IMR-90 (cell line): Measurements from ENCODE around the gene KIF15. TPM values are rescaled to one million over a fixed set of nuclear protein-coding genes. Genes with fewer than 3 reads are reported as not detected.

Experiments
- ATAC-seq: fragments of 200-7000 bp; cut with Tn5 transposase; 2 replicates; pipeline ENCODE4 v1.9.1; 2020; ENCODE audit warnings: low read depth, mild to moderate bottlenecking, moderate library complexity
- BruUV-seq: library from RNA; stranded (reverse); fragments of 400-500 nt; replicated peaks from 2 replicates; lab custom pipeline; 2021; lab: Mats Ljungman, UMichigan
- CTCF ChIA-PET: fragments of 300-600 bp; formaldehyde crosslinking; extraction: SDS; loops from one replicate; lab custom pipeline; 2021; ENCODE audit warnings: antibody characterized with exemption; lab: Yijun Ruan, JAX
- POLR2A ChIA-PET: fragments of 300-600 bp; sonication (Branson Sonifier 250); formaldehyde crosslinking; loops from one replicate; lab custom pipeline; 2022; ENCODE audit warnings: antibody characterized with exemption; ENCODE audit not compliant: unreplicated experiment; lab: Charles Lee
- DNase-seq: peaks from one replicate; pipeline ENCODE4 v3.0.0; 2013
- H2AFZ ChIP-seq: replicated peaks from 2 replicates; pipeline ENCODE3; 2013; ENCODE audit warnings: low read length, mild to moderate bottlenecking; ENCODE audit not compliant: poor library complexity
- H2AK5ac ChIP-seq: 2 replicates; pipeline ENCODE4 v1.6.1; 2013; ENCODE audit warnings: low read depth, low read length, inconsistent platforms
- H2AK9ac ChIP-seq: replicated peaks from 2 replicates; pipeline ENCODE3; 2013; ENCODE audit warnings: mild to moderate bottlenecking, low read depth, low read length, moderate library complexity; ENCODE audit not compliant: poor library complexity
- H2BK120ac ChIP-seq: 2 replicates; pipeline ENCODE4 v1.6.1; 2013; ENCODE audit warnings: low read depth, low read length, inconsistent platforms
- H2BK15ac ChIP-seq: 3 replicates; pipeline ENCODE4 v1.6.1; 2013; ENCODE audit warnings: low read depth, low read length, inconsistent platforms
- H2BK20ac ChIP-seq: 2 replicates; pipeline ENCODE4 v1.6.1; 2013; ENCODE audit warnings: low read depth, mild to moderate bottlenecking, inconsistent platforms, low read length, moderate library complexity
- H2BK5ac ChIP-seq: 2 replicates; pipeline ENCODE4 v1.6.1; 2013; ENCODE audit warnings: mild to moderate bottlenecking, low read depth, low read length, inconsistent platforms; ENCODE audit not compliant: poor library complexity, severe bottlenecking
- H3K14ac ChIP-seq: replicated peaks from 2 replicates; pipeline ENCODE4 v1.6.1; 2013; ENCODE audit warnings: low read depth, low read length, inconsistent platforms
- H3K18ac ChIP-seq: 2 replicates; pipeline ENCODE4 v1.6.1; 2013; ENCODE audit warnings: low read depth, low read length, control low read depth
- H3K23ac ChIP-seq: 2 replicates; pipeline ENCODE4 v1.6.1; 2013; ENCODE audit warnings: low read depth, low read length, inconsistent platforms
- H3K27ac ChIP-seq: 2 replicates; pipeline ENCODE4 v1.5.1; 2013; ENCODE audit warnings: mild to moderate bottlenecking, control low read depth, low read length; ENCODE audit not compliant: insufficient read depth
- H3K27me3 ChIP-seq: 2 replicates; pipeline ENCODE4 v1.6.1; 2013; ENCODE audit warnings: low read length; ENCODE audit not compliant: control insufficient read depth, insufficient read depth
- H3K36me3 ChIP-seq: 2 replicates; pipeline ENCODE4 v1.6.1; 2013; ENCODE audit warnings: low read length, mixed read lengths; ENCODE audit not compliant: control insufficient read depth, insufficient read depth
- H3K4ac ChIP-seq: 2 replicates; pipeline ENCODE4 v1.6.1; 2013; ENCODE audit warnings: low read depth, low read length, inconsistent platforms
- H3K4me1 ChIP-seq: 2 replicates; pipeline ENCODE4 v1.6.1; 2013; ENCODE audit warnings: low read length, mixed read lengths; ENCODE audit not compliant: control insufficient read depth, insufficient read depth
- H3K4me2 ChIP-seq: 2 replicates; pipeline ENCODE4 v1.6.1; 2013; ENCODE audit warnings: low read depth, mild to moderate bottlenecking, control low read depth, low read length, moderate library complexity
- H3K4me3 ChIP-seq: 2 replicates; pipeline ENCODE4 v1.5.1; 2013; ENCODE audit warnings: low read depth, mild to moderate bottlenecking, control low read depth, low read length, moderate library complexity; ENCODE audit not compliant: insufficient read depth
- H3K56ac ChIP-seq: 2 replicates; pipeline ENCODE4 v1.6.1; 2013; ENCODE audit warnings: low read length, inconsistent platforms; ENCODE audit not compliant: insufficient read depth; ENCODE audit errors: extremely low read depth
- H3K79me1 ChIP-seq, 2 experiments: 2 replicates each; pipeline ENCODE4 v1.6.1; 2013; ENCODE audit warnings: low read length in 2 of 2, inconsistent platforms in 1 of 2, low read depth in 1 of 2
- H3K9ac ChIP-seq: 2 replicates; pipeline ENCODE4 v1.6.1; 2013; ENCODE audit warnings: low read depth, low read length, control low read depth
- H3K9me1 ChIP-seq: 2 replicates; pipeline ENCODE4 v1.6.1; 2013; ENCODE audit warnings: low read length, inconsistent platforms; ENCODE audit not compliant: insufficient read depth
- H3K9me3 ChIP-seq: 2 replicates; pipeline ENCODE4 v1.6.1; 2013; ENCODE audit warnings: low read length; ENCODE audit not compliant: control insufficient read depth, insufficient read depth
- H4K20me1 ChIP-seq: 2 replicates; pipeline ENCODE4 v1.6.1; 2013; ENCODE audit warnings: low read length, inconsistent platforms; ENCODE audit not compliant: insufficient read depth
- H4K5ac ChIP-seq: 2 replicates; pipeline ENCODE4 v1.6.1; 2013; ENCODE audit warnings: mild to moderate bottlenecking, low read depth, low read length, control low read depth
- H4K8ac ChIP-seq, 2 experiments: 2 replicates each; pipeline ENCODE4 v1.6.1; 2013; ENCODE audit warnings: low read depth in 2 of 2, low read length in 2 of 2, control low read depth in 1 of 2, inconsistent platforms in 1 of 2
- H4K91ac ChIP-seq: 2 replicates; pipeline ENCODE4 v1.6.1; 2013; ENCODE audit warnings: low read depth, low read length, inconsistent platforms; ENCODE audit not compliant: insufficient read depth
- BHLHE40 ChIP-seq: fragments of 150-350 bp; IDR thresholded peaks from 2 replicates; pipeline ENCODE4 v1.6.1; 2016; ENCODE audit warnings: mild to moderate bottlenecking, low read depth, low read length
- CEBPB ChIP-seq: IDR thresholded peaks from 2 replicates; pipeline ENCODE4 v1.6.1; 2012; ENCODE audit warnings: low read depth, low read length, improper control_type of control experiment
- CHD1 ChIP-seq: IDR thresholded peaks from 2 replicates; pipeline ENCODE4 v1.6.1; 2012; ENCODE audit warnings: low read depth, low read length, improper control_type of control experiment
- ELK1 ChIP-seq: fragments of 150-350 bp; IDR thresholded peaks from 2 replicates; pipeline ENCODE4 v1.6.1; 2016; ENCODE audit warnings: low read depth, mild to moderate bottlenecking, low read length, moderate library complexity, borderline replicate concordance
- FOS ChIP-seq: fragments of 150-350 bp; IDR thresholded peaks from 2 replicates; pipeline ENCODE4 v1.6.1; 2016; ENCODE audit warnings: low read depth, low read length
- MAFK ChIP-seq: IDR thresholded peaks from 2 replicates; pipeline ENCODE4 v1.6.1; 2012; ENCODE audit warnings: low read depth, low read length, improper control_type of control experiment
- MAZ ChIP-seq: IDR thresholded peaks from 2 replicates; pipeline ENCODE4 v1.6.1; 2012; ENCODE audit warnings: low read depth, mild to moderate bottlenecking, low read length, improper control_type of control experiment, moderate library complexity, borderline replicate concordance
- MXI1 ChIP-seq: IDR thresholded peaks from 2 replicates; pipeline ENCODE4 v1.6.1; 2012; ENCODE audit warnings: low read depth, mild to moderate bottlenecking, low read length, moderate library complexity, borderline replicate concordance
- NFE2L2 ChIP-seq: fragments of 150-350 bp; IDR thresholded peaks from 2 replicates; pipeline ENCODE4 v1.6.1; 2016; ENCODE audit warnings: low read depth, mild to moderate bottlenecking, low read length
- POLR2A ChIP-seq: IDR thresholded peaks from 2 replicates; pipeline ENCODE4 v1.6.1; 2012; ENCODE audit warnings: mild to moderate bottlenecking, low read depth, low read length
- RAD21 ChIP-seq: IDR thresholded peaks from 2 replicates; pipeline ENCODE4 v1.6.1; 2012; ENCODE audit warnings: low read length, improper control_type of control experiment
- RCOR1 ChIP-seq: IDR thresholded peaks from 2 replicates; pipeline ENCODE4 v1.6.1; 2012; ENCODE audit warnings: mild to moderate bottlenecking, low read length, improper control_type of control experiment; ENCODE audit not compliant: insufficient replicate concordance
- RFX5 ChIP-seq: IDR thresholded peaks from 2 replicates; pipeline ENCODE4 v1.8.0; 2012; ENCODE audit warnings: low read depth, mild to moderate bottlenecking, low read length, moderate library complexity
- SMC3 ChIP-seq: fragments of 150-350 bp; IDR thresholded peaks from 2 replicates; pipeline ENCODE4 v1.6.1; 2016; ENCODE audit warnings: low read depth, mild to moderate bottlenecking, antibody characterized with exemption, low read length, moderate library complexity
- USF2 ChIP-seq: fragments of 150-350 bp; IDR thresholded peaks from 2 replicates; pipeline ENCODE4 v1.6.1; 2017; ENCODE audit warnings: mild to moderate bottlenecking, antibody characterized with exemption, low read length, low read depth
- WGBS, 2 experiments: methylation state at CpG; one replicate each; pipeline versions ENCODE4 v1.1.5 to v1.1.7; 2013; ENCODE audit warnings: missing lambda C conversion rate in 2 of 2; ENCODE audit not compliant: insufficient read length in 1 of 2; ENCODE audit errors: extremely low coverage in 2 of 2; 5-methylcytosine and 5-hydroxymethylcytosine counted together
- dilution Hi-C: fragments of 300-500 bp; cut with HindIII; formaldehyde crosslinking; loops from one replicate; pipeline ENCODE4 v1.14.3; 2018; ENCODE audit warnings: low sequenced_read_pairs; ENCODE audit not compliant: unreplicated experiment
- in situ Hi-C: fragments of 300-500 bp; cut with MboI; formaldehyde crosslinking; loops from 3 replicates; pipeline ENCODE4 v1.14.3; 2019; ENCODE audit warnings: low sequenced_read_pairs, inconsistent platforms, mixed read lengths
- intact Hi-C: fragments of 100-400 bp; cut with micrococcal nuclease; formaldehyde crosslinking; loops from 2 replicates; pipeline ENCODE4 v1.10.0; 2022
- polyA plus RNA-seq, 3 experiments: library from polyadenylated mRNA; depleted of rRNA; stranded (reverse); fragments of >200 nt; gene quantifications; 2 replicates each; pipeline ENCODE4 v1.2.3, GENCODE V29; 2012; ENCODE audit warnings: low replicate concordance in 1 of 3
- total RNA-seq: library from RNA; depleted of rRNA; stranded (reverse); fragments of >200 nt; gene quantifications from 2 replicates; pipeline ENCODE4 v1.2.3, GENCODE V29; 2012

KIF15 gene
- total and polyA plus RNA-seq, 2 of the 4 experiments (the other 2 are of a cell fraction), result 3.7 to 8.4 TPM

GRCh38 chr3:44902628-44903027, 141.0 kb downstream of the KIF15 start:
- in situ Hi-C loops, result loop anchor here (10.0 kb wide), 1 partner anchor 368 kb away; no protein-coding TSS in a partner anchor
- dilution Hi-C loops, result no loop called here
- Histone ChIP-seq H3K14ac (no peak overlapping the region), H3K4ac (no peak overlapping the region), H2BK20ac (no peak overlapping the region), H2AFZ (no peak overlapping the region), H3K9me3 (no peaks in the 10 kb centered on the region), H3K9me1 (no peaks in the 10 kb centered on the region), H3K18ac (no peak overlapping the region), H2BK5ac (no peak overlapping the region), H4K91ac (no peak overlapping the region), H2BK120ac (no peak overlapping the region), H4K5ac (no peak overlapping the region), H3K4me1 (no peaks in the 10 kb centered on the region), H3K9ac (no peak overlapping the region), H3K27ac (no peak overlapping the region), H2AK5ac (no peak overlapping the region), H3K56ac (no peak overlapping the region), H2AK9ac (no peak overlapping the region), H3K79me1 (no peaks in the 10 kb centered on the region), H3K23ac (no peak overlapping the region), H3K27me3 (peaks cover 11% of the 10 kb centered on the region), H4K8ac (no peak overlapping the region), H2BK15ac (no peak overlapping the region), H3K36me3 (no peaks in the 10 kb centered on the region), H4K20me1 (no peaks in the 10 kb centered on the region), H3K4me3 (no peak overlapping the region), H3K4me2 (no peak overlapping the region)
- no TSS peak for BruUV-seq
- DNase-seq (no peak), ATAC-seq (no peak)
- TF ChIP-seq MXI1 (no peak), RFX5 (no peak), MAZ (no peak), USF2 (no peak), MAFK (no peak), RCOR1 (no peak), NFE2L2 (no peak), RAD21 (no peak), CHD1 (no peak), SMC3 (no peak), FOS (no peak), CEBPB (no peak), ELK1 (no peak), BHLHE40 (no peak), POLR2A (no peak)
- CTCF ChIA-PET, result no interaction called here
- 38% methylated on average over 3 of the region's 4 CpGs; no CpG with 5 or more reads in 1 of the 2 experiments for WGBS, 2 experiments
- POLR2A ChIA-PET, result no interaction called here
- intact Hi-C loops, result no loop called here
